Measurements from ENCODE around the gene HYAL4. TPM values are rescaled to one million over a fixed set of nuclear protein-coding genes. Genes with fewer than 3 reads are reported as not detected.

HYAL4 gene
- total RNA-seq (2016; rRNA removed; fragmentation: Illumina TruSeq; extraction: Trizol) (not detected in 2 replicates), polyA plus RNA-seq (2011; rRNA removed) (not detected in 2 replicates), polyA minus RNA-seq (2011; rRNA and poly(A)+ RNA removed; ENCODE audit: low replicate concordance) (0.26 TPM in 1 of 2 replicates, not detected in the other), Bru-seq, nascent RNA (not detected), BruChase-seq, experiment 1, labeled RNA remaining after a 6-hour chase (percentile 11 among the genes with signal in this experiment), BruChase-seq, experiment 2, labeled RNA remaining after a 2-hour chase (percentile 11 among the genes with signal in this experiment)
- not detected in 2 replicates for total RNA-seq (2016; cell fraction: cytosol; rRNA removed; fragmentation: Illumina TruSeq; extraction: Trizol; ENCODE audit: low read depth)
- not detected in 2 replicates for total RNA-seq (2016; cell fraction: insoluble cytoplasmic fraction; rRNA removed; fragmentation: Illumina TruSeq; extraction: Trizol)
- total RNA-seq (2016; cell fraction: membrane; rRNA removed; fragmentation: Illumina TruSeq; extraction: Trizol) = not detected in 2 replicates
- not detected in 2 replicates for total RNA-seq (2016; cell fraction: nucleus; rRNA removed; fragmentation: Illumina TruSeq; extraction: Trizol)
- not detected in 2 replicates for polyA plus RNA-seq (2011; cell fraction: cytosol; rRNA removed)
- not detected in 2 replicates for polyA plus RNA-seq (2011; cell fraction: nucleus; rRNA removed)
- polyA plus RNA-seq (2012) = not detected in 2 replicates
- not detected in 2 replicates for polyA plus RNA-seq (2016; cell fraction: cytosol; fragmentation: Illumina TruSeq; extraction: Trizol; ENCODE audit: low read depth)
- polyA plus RNA-seq (2016; cell fraction: insoluble cytoplasmic fraction; fragmentation: Illumina TruSeq; extraction: Trizol; ENCODE audit: low read depth) = not detected in 2 replicates
- not detected in 2 replicates for polyA plus RNA-seq (2016; cell fraction: membrane; fragmentation: Illumina TruSeq; extraction: Trizol; ENCODE audit: low read depth)
- not detected in 2 replicates for polyA plus RNA-seq (2016; cell fraction: nucleus; fragmentation: Illumina TruSeq; extraction: Trizol; ENCODE audit: insufficient read depth, low read depth)
- polyA minus RNA-seq (2011; cell fraction: cytosol; rRNA and poly(A)+ RNA removed) = not detected in 2 replicates
- not detected in 2 replicates for polyA minus RNA-seq (2011; cell fraction: nucleus; rRNA and poly(A)+ RNA removed)
- long read RNA-seq, experiment 1 = 0 reads
- long read RNA-seq, experiment 2 = 0 reads

- H4K20me1 ChIP-seq (ENCODE audit: insufficient read depth, low read length) = no peaks in the 10 kb centered on the region
- in situ Hi-C loops (cut with HindIII; ENCODE audit: extremely low pct_ligation_motif_present, low pct_unique_long_range_greater_than_20kb) = no loop called here
These were observed at the start of gene HYAL4 for GRCh38 chr7:123844712-123845219. Gene HYAL4 (plus strand): TSS chr7:123845169. CDS start chr7:123868274, 23,105 bp downstream.

More at GRCh38 chr7:123844712-123845219, at the start of gene HYAL4:
- Histone ChIP-seq H2AFZ (ENCODE audit: low read length) (no peak within 1 kb of the TSS), H3K27ac (ENCODE audit: extremely low read length, insufficient read depth, low read length) (no peak within 1 kb of the TSS), H3K4me1 (ENCODE audit: insufficient read depth, low read length) (peaks cover 20% of the 10 kb centered on the region), H3K36me3 (replicated peaks in 1 of 2; ENCODE audit: control insufficient read depth in 1 of 2, insufficient read depth in 2 of 2, low read length in 2 of 2) (no peaks in the 10 kb centered on the region), H3K79me2 (ENCODE audit: insufficient read depth, low read length) (no peaks in the 10 kb centered on the region), H3K27me3 (ENCODE audit: control insufficient read depth in 1 of 2, insufficient read depth in 2 of 2, low read length in 2 of 2) (no peaks in the 10 kb centered on the region), H3K4me2 (ENCODE audit: low read depth, low read length) (peak within 1 kb of the TSS; percentile 49), H3K9me3 (ENCODE audit: low read length) (no peaks in the 10 kb centered on the region), H3K9ac (ENCODE audit: insufficient read depth, low read depth, low read length) (no peak within 1 kb of the TSS), H3K4me3 (replicated peaks in 1 of 3; ENCODE audit: insufficient read depth in 1 of 3, low read depth in 2 of 3, low read length in 3 of 3) (no peak within 1 kb of the TSS)
- FAIRE-seq (no peak), DNase-seq (ENCODE audit: low spot score) (no peak), ATAC-seq (no peak)
- WGBS (ENCODE audit: low lambda C conversion rate) = 78% methylated on average over 8 of the region's 11 CpGs
- TF ChIP-seq ZNF530 (CRISPR knock-in tag; IDR thresholded peaks at IDR 0.05; ENCODE audit: low read depth) (no peak), KAT7 (CRISPR knock-in tag; IDR thresholded peaks at IDR 0.05; ENCODE audit: borderline replicate concordance) (no peak), ZNF18 (CRISPR knock-in tag; IDR thresholded peaks at IDR 0.05; ENCODE audit: insufficient replicate concordance) (no peak), KLF9 (CRISPR knock-in tag; IDR thresholded peaks at IDR 0.05; ENCODE audit: low read depth) (no peak), RFX3 (CRISPR knock-in tag; IDR thresholded peaks at IDR 0.05) (no peak), KLF15 (CRISPR knock-in tag; IDR thresholded peaks at IDR 0.05; ENCODE audit: borderline replicate concordance) (no peak), MEIS2 (CRISPR knock-in tag; IDR thresholded peaks at IDR 0.05) (no peak), TFAP4 (IDR thresholded peaks at IDR 0.05; ENCODE audit: borderline replicate concordance, low read depth) (no peak), CHCHD3 (CRISPR knock-in tag; IDR thresholded peaks at IDR 0.05) (no peak), HNRNPH1 (optimal IDR thresholded peaks at IDR 0.05; ENCODE audit: low read depth, low read length) (no peak), MAFG (CRISPR knock-in tag; IDR thresholded peaks at IDR 0.05) (no peak), ZNF772 (CRISPR knock-in tag; IDR thresholded peaks at IDR 0.05) (no peak), GTF3A (CRISPR knock-in tag; conservative IDR thresholded peaks at IDR 0.05) (no peak)
- TF ChIP-seq, protein P1, sequence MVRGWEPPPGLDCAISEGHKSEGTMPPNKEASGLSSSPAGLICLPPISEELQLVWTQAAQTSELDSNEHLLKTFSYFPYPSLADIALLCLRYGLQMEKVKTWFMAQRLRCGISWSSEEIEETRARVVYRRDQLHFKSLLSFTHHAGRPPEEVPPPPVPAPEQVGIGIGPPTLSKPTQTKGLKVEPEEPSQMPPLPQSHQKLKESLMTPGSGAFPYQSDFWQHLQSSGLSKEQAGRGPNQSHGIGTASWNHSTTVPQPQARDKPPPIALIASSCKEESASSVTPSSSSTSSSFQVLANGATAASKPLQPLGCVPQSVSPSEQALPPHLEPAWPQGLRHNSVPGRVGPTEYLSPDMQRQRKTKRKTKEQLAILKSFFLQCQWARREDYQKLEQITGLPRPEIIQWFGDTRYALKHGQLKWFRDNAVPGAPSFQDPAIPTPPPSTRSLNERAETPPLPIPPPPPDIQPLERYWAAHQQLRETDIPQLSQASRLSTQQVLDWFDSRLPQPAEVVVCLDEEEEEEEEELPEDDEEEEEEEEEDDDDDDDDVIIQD (CRISPR knock-in tag; IDR thresholded peaks at IDR 0.05; ENCODE audit: low read depth) = no peak
- TF ChIP-seq, protein P2, sequence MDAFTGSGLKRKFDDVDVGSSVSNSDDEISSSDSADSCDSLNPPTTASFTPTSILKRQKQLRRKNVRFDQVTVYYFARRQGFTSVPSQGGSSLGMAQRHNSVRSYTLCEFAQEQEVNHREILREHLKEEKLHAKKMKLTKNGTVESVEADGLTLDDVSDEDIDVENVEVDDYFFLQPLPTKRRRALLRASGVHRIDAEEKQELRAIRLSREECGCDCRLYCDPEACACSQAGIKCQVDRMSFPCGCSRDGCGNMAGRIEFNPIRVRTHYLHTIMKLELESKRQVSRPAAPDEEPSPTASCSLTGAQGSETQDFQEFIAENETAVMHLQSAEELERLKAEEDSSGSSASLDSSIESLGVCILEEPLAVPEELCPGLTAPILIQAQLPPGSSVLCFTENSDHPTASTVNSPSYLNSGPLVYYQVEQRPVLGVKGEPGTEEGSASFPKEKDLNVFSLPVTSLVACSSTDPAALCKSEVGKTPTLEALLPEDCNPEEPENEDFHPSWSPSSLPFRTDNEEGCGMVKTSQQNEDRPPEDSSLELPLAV (CRISPR knock-in tag; conservative IDR thresholded peaks at IDR 0.05; ENCODE audit: low read depth) = no peak
- intact Hi-C loops (cut with micrococcal nuclease; ENCODE audit: unreplicated experiment) = no loop called here
- ChIA-PET POLR2A (interaction anchor here (1.9 kb wide), 1 partner anchor 96 kb away, joined by 9 read pairs; the partner anchor contains the start of gene WASL), CTCF (ENCODE audit: low intra/inter-chr PET ratio, low total read pairs) (no interaction called here)
- no TSS peak for BruUV-seq (replicated peaks)
